Measurements from ENCODE around the gene SLC1A4. TPM values are rescaled to one million over a fixed set of nuclear protein-coding genes. Genes with fewer than 3 reads are reported as not detected.
"Not testable (repeated sequence)": the region's sequence is repeated elsewhere in the genome, so short reads cannot be mapped to it uniquely, and the experiment has no call there.

The SLC1A4 gene
- total and polyA plus RNA-seq, 4 experiments from 2014 or later = 1.6 to 10.3 (median 5.1) TPM

GRCh38 chr2:65020251-65020650, 31.1 kb downstream of the SLC1A4 start:
- peaks cover 22 to 23% of the 10 kb centered on the region in 2 donors for H3K36me3 Mint-ChIP-seq
- CTCF ChIA-PET (ENCODE audit: partially characterized antibody) = interaction anchor here (0.6 to 1.4 kb wide), 3 partner anchors 11 to 102 kb away, joined by 3 to 6 read pairs (median 5); no protein-coding TSS in a partner anchor

DNA sequence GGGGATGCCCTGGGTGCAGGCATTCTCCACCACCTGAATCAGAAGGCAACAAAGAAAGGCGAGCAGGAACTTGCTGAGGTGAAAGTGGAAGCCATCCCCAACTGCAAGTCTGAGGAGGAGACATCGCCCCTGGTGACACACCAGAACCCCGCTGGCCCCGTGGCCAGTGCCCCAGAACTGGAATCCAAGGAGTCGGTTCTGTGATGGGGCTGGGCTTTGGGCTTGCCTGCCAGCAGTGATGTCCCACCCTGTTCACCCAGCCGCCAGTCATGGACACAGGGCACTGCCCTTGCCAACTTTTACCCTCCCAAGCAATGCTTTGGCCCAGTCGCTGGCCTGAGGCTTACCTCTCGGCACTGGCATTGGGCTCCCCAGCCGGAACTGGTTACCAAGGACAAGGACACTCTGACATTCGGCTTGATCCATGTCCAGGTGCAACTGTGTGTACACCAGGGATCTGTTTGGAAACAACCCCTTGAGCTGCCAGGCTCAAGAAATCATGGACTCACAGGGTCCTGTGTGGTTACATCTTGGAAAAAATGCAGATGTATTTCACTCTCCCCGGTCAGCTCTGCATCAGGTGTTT, 31.8 kb downstream of the SLC1A4 start:
- POLR2A ChIA-PET (ENCODE audit: partially characterized antibody) = no interaction called here
- CTCF ChIA-PET (ENCODE audit: partially characterized antibody) = no interaction called here
- H3K27me3 Mint-ChIP-seq = no peaks in the 10 kb centered on the region
- Histone ChIP-seq H3K36me3 (ENCODE audit: insufficient read depth, low read length) (peaks cover 4% of the 10 kb centered on the region), H3K27ac (ENCODE audit: low read depth, low read length) (no peak overlapping the region), H3K9me3 (ENCODE audit: control insufficient read depth in 1 of 2, low read length in 2 of 2) (no peaks in the 10 kb centered on the region), H3K4me3 (ENCODE audit: low read length in 2 of 2) (no peak overlapping the region), H3K4me1 (ENCODE audit: insufficient read depth, low read length) (no peaks in the 10 kb centered on the region), H3K27me3 (ENCODE audit: insufficient read depth, low read length) (no peaks in the 10 kb centered on the region)
- peaks cover 0 to 1% (median 0%) of the 10 kb centered on the region in 4 donors for H3K4me1 Mint-ChIP-seq
- H3K9me3 Mint-ChIP-seq = no peaks in the 10 kb centered on the region
- DNase-seq = no peak
- intact Hi-C loops (cut with micrococcal nuclease) = no loop called here
- H3K36me3 Mint-ChIP-seq = peaks cover 23 to 26% of the 10 kb centered on the region in 2 donors
- H3K27ac Mint-ChIP-seq = no peak overlapping the region
- no peak overlapping the region for H3K4me3 Mint-ChIP-seq

More at GRCh38 chr2:65020251-65020650, 31.1 kb downstream of the SLC1A4 start:
- H3K27ac ChIP-seq (ENCODE audit: low read depth, low read length); H3K9me3 Mint-ChIP-seq; intact Hi-C loops (cut with micrococcal nuclease); POLR2A ChIA-PET (ENCODE audit: partially characterized antibody); H3K4me1 ChIP-seq (ENCODE audit: insufficient read depth, low read length); H3K27me3 Mint-ChIP-seq; H3K27me3 ChIP-seq (ENCODE audit: insufficient read depth, low read length); H3K4me3 Mint-ChIP-seq; H3K27ac Mint-ChIP-seq; DNase-seq; H3K4me1 Mint-ChIP-seq; H3K9me3 ChIP-seq (ENCODE audit: control insufficient read depth in 1 of 2, low read length in 2 of 2); H3K4me3 ChIP-seq (ENCODE audit: low read length in 2 of 2); H3K36me3 ChIP-seq (ENCODE audit: insufficient read depth, low read length): not testable (repeated sequence)

DNA sequence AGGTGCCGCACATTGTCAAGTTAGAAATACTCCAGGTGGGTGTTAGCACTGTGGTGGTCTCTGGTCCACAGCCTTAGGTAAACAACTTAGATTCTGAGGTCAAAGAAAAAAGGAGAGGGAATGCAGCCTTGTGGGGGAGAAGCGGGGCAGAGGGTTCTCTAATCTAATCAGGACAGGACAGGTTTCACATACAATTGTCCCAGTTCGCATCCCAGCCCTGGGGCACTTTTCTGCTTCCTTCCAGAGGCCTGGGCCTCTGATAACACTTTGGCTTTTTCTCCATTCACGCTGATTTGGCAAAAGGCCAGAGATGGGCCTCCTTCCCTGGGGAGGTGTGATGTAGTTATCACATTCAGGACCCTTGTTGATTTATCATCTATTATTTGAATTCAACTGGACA, 32.5 kb downstream of the SLC1A4 start:
- Mint-ChIP-seq H3K27me3 (no peaks in the 10 kb centered on the region), H3K9me3 (no peaks in the 10 kb centered on the region), H3K4me3 (no peak overlapping the region), H3K27ac (no peak overlapping the region), H3K36me3 (peaks cover 20 to 23% of the 10 kb centered on the region in 2 donors), H3K4me1 (peaks cover 0 to 1% (median 0%) of the 10 kb centered on the region in 4 donors)
- Histone ChIP-seq H3K27ac (ENCODE audit: low read depth, low read length) (no peak overlapping the region), H3K36me3 (ENCODE audit: insufficient read depth, low read length) (no peaks in the 10 kb centered on the region), H3K27me3 (ENCODE audit: insufficient read depth, low read length) (no peaks in the 10 kb centered on the region), H3K9me3 (ENCODE audit: control insufficient read depth in 1 of 2, low read length in 2 of 2) (no peaks in the 10 kb centered on the region), H3K4me1 (ENCODE audit: insufficient read depth, low read length) (no peaks in the 10 kb centered on the region), H3K4me3 (ENCODE audit: low read length in 2 of 2) (no peak overlapping the region)
- CTCF ChIA-PET (ENCODE audit: partially characterized antibody) = no interaction called here
- DNase-seq = no peak
- POLR2A ChIA-PET (ENCODE audit: partially characterized antibody) = no interaction called here
- intact Hi-C loops (cut with micrococcal nuclease) = no loop called here

DNA sequence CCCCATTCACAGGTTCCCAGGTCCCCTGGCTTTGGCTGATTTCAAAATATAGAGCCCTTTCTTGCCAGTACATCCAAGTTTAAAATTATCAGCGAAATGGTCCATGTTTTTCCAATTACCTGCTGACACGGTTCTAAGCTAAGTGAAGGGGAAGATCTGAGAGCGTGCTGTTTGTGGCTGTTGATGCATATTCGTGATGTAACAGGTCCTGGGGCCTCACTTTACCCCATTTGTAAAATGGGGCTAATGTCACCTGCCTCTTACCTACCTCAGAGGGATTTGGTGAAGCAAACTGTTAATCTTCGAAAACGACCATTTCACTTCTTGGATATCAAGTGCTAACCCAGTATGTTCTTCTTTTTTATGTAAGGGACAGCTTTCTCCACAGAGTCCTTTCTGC, 33.0 kb downstream of the SLC1A4 start:
- Histone ChIP-seq H3K36me3 (ENCODE audit: insufficient read depth, low read length) (no peaks in the 10 kb centered on the region), H3K4me3 (ENCODE audit: low read length in 2 of 2) (no peak overlapping the region), H3K27me3 (ENCODE audit: insufficient read depth, low read length) (no peaks in the 10 kb centered on the region), H3K4me1 (ENCODE audit: insufficient read depth, low read length) (no peaks in the 10 kb centered on the region), H3K9me3 (ENCODE audit: control insufficient read depth in 1 of 2, low read length in 2 of 2) (no peaks in the 10 kb centered on the region), H3K27ac (ENCODE audit: low read depth, low read length) (no peak overlapping the region)
- Mint-ChIP-seq H3K36me3 (peaks cover 18 to 23% of the 10 kb centered on the region in 2 donors), H3K27me3 (no peaks in the 10 kb centered on the region), H3K9me3 (no peaks in the 10 kb centered on the region), H3K4me3 (no peak overlapping the region), H3K4me1 (peaks cover 0 to 1% (median 0%) of the 10 kb centered on the region in 4 donors), H3K27ac (no peak overlapping the region)
- CTCF ChIA-PET (ENCODE audit: partially characterized antibody) = no interaction called here
- no peak for DNase-seq
- intact Hi-C loops (cut with micrococcal nuclease) = no loop called here
- POLR2A ChIA-PET (ENCODE audit: partially characterized antibody) = no interaction called here

GRCh38 chr2:65023742-65024141, 34.5 kb downstream of the SLC1A4 start:
- H3K36me3 ChIP-seq (ENCODE audit: insufficient read depth, low read length) = no peaks in the 10 kb centered on the region
- Mint-ChIP-seq H3K4me3 (no peak overlapping the region), H3K27me3 (no peaks in the 10 kb centered on the region), H3K9me3 (no peaks in the 10 kb centered on the region), H3K4me1 (peaks cover 0 to 1% (median 0%) of the 10 kb centered on the region in 4 donors), H3K36me3 (peaks cover 10 to 16% of the 10 kb centered on the region in 2 donors), H3K27ac (no peak overlapping the region)
- H3K9me3 ChIP-seq (ENCODE audit: control insufficient read depth in 1 of 2, low read length in 2 of 2) = no peaks in the 10 kb centered on the region
- DNase-seq = no peak
- no peak overlapping the region for H3K4me3 ChIP-seq (ENCODE audit: low read length in 2 of 2)
- H3K27ac ChIP-seq (ENCODE audit: low read depth, low read length) = no peak overlapping the region
- H3K4me1 ChIP-seq (ENCODE audit: insufficient read depth, low read length) = no peaks in the 10 kb centered on the region
- intact Hi-C loops (cut with micrococcal nuclease) = no loop called here
- H3K27me3 ChIP-seq (ENCODE audit: insufficient read depth, low read length) = no peaks in the 10 kb centered on the region
- ChIA-PET CTCF (ENCODE audit: partially characterized antibody) (no interaction called here), POLR2A (ENCODE audit: partially characterized antibody) (no interaction called here)

DNA sequence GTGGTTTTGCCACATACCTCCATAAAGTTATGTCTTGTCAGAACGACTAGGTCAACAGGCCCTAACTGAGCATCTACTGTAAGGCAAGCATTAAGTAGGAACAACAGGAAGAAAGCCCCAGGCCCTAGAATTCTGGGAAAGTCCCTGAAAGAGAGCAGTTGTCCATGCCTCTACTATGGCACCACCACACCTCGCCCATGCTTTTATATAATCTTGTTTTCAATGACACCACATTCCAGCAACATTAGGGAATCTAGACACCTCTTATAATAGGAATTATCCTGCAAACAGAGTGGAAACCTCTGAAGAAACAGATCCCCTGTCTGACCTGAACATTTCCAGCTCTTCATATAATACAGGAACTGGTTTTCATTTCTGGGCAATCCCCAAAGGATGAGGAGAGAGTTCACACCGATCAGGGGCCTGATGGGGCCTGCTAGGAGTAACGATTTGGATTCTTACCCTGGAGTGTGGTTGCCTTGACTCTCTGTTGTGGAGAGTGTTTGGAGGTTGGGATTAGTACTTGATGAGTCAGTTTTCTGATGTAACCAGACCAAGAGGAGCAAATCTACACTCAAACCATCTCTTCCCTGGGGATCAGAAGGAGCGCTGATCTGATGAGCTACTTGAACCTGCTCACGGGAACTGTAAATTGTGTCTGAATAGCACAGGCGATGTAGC, 35.1 kb downstream of the SLC1A4 start:
- no peaks in the 10 kb centered on the region for H3K27me3 Mint-ChIP-seq
- CTCF ChIA-PET (ENCODE audit: partially characterized antibody) = no interaction called here
- H3K27me3 ChIP-seq (ENCODE audit: insufficient read depth, low read length) = no peaks in the 10 kb centered on the region
- H3K9me3 ChIP-seq (ENCODE audit: control insufficient read depth in 1 of 2, low read length in 2 of 2) = no peaks in the 10 kb centered on the region
- H3K4me1 Mint-ChIP-seq = peaks cover 0 to 1% (median 0%) of the 10 kb centered on the region in 4 donors
- H3K9me3 Mint-ChIP-seq = no peaks in the 10 kb centered on the region
- no peak overlapping the region for H3K4me3 Mint-ChIP-seq
- DNase-seq = no peak
- no peaks in the 10 kb centered on the region for H3K36me3 ChIP-seq (ENCODE audit: insufficient read depth, low read length)
- peak overlapping the region in 2 of 7 donors; percentile 7 to 12 for H3K27ac Mint-ChIP-seq
- no peak overlapping the region for H3K4me3 ChIP-seq (ENCODE audit: low read length in 2 of 2)
- H3K36me3 Mint-ChIP-seq = peaks cover 5 to 10% of the 10 kb centered on the region in 2 donors
- POLR2A ChIA-PET (ENCODE audit: partially characterized antibody) = interaction anchor here (0.6 kb wide), 1 partner anchor 417 kb away, joined by 3 read pairs; no protein-coding TSS in a partner anchor
- H3K4me1 ChIP-seq (ENCODE audit: insufficient read depth, low read length) = no peaks in the 10 kb centered on the region
- intact Hi-C loops (cut with micrococcal nuclease) = no loop called here
- H3K27ac ChIP-seq (ENCODE audit: low read depth, low read length) = no peak overlapping the region

DNA sequence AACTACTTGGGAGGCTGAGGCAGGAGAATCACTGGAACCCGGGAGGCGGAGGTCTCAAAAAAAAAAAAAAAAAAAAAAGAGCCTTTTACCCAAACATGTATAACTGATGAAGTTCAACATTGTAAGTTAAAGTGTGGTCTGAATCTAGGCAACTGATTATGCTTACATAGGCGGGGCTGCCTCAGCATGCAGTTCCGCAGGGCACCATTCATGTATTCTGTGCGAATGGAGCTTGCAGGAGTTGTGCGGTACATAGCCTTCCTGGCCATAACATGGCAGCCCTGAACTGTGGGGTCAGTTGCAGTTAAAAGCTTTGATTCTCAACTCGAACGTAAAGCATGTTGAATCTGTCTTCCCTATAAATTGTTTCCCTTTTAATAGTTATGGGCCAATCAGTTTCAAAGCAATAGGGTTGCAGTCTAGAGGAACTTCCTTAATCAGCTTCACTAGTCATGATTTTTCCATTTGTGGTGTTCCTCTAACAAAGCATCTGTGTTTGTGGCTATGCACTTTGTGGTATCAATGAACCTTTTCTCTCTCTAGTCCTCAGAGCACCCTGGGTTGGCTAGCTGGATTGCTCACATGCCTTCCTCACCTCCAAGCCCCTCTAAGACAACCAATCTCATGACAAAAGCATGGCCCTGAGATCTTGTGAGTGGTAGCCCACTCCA, 36.4 kb downstream of the SLC1A4 start:
- no peak overlapping the region for H3K27ac ChIP-seq (ENCODE audit: low read depth, low read length)
- no peak overlapping the region for H3K4me3 Mint-ChIP-seq
- peaks cover 4 to 10% of the 10 kb centered on the region in 2 donors for H3K36me3 Mint-ChIP-seq

More for the DNA sequence above, 36.4 kb downstream of the SLC1A4 start:
- no peaks in the 10 kb centered on the region for H3K9me3 Mint-ChIP-seq
- no peaks in the 10 kb centered on the region for H3K36me3 ChIP-seq (ENCODE audit: insufficient read depth, low read length)
- no peaks in the 10 kb centered on the region for H3K27me3 Mint-ChIP-seq
- POLR2A ChIA-PET (ENCODE audit: partially characterized antibody) = no interaction called here
- no peak for DNase-seq
- H3K4me1 Mint-ChIP-seq = peaks cover 2 to 4% (median 3%) of the 10 kb centered on the region in 4 donors
- H3K4me3 ChIP-seq (ENCODE audit: low read length in 2 of 2) = no peak overlapping the region
- intact Hi-C loops (cut with micrococcal nuclease) = no loop called here
- no peak overlapping the region for H3K27ac Mint-ChIP-seq
- no peaks in the 10 kb centered on the region for H3K9me3 ChIP-seq (ENCODE audit: control insufficient read depth in 1 of 2, low read length in 2 of 2)
- H3K27me3 ChIP-seq (ENCODE audit: insufficient read depth, low read length) = no peaks in the 10 kb centered on the region
- H3K4me1 ChIP-seq (ENCODE audit: insufficient read depth, low read length) = peaks cover 2% of the 10 kb centered on the region
- CTCF ChIA-PET (ENCODE audit: partially characterized antibody) = interaction anchor here (1.0 to 1.1 kb wide), 2 partner anchors 12 to 13 kb away, joined by 3 read pairs; no protein-coding TSS in a partner anchor

Data from CD4-positive, alpha-beta memory T cell (primary cell).